Ascending aorta (tissue), 2 donors: ENCODE measurements around the gene QSOX1. TPM values are rescaled to one million over a fixed set of nuclear protein-coding genes. Genes with fewer than 3 reads are reported as not detected.

Experiments used
- DNase-seq, 2 donors: peaks; one replicate each; pipeline ENCODE4 v3.0.0-alpha.2; 2019; ENCODE audit warnings: low spot score in 2 of 2
- H3K27ac ChIP-seq, 2 donors: fragments of 200-600 bp; sonication (generic); one replicate each; pipeline ENCODE4 v1.5.1; 2016 to 2017; ENCODE audit warnings: mild to moderate bottlenecking in 1 of 2
- H3K27me3 ChIP-seq: fragments of 200-600 bp; sonication (generic); one replicate; pipeline ENCODE4 v1.5.1; 2017
- H3K36me3 ChIP-seq, 2 donors: fragments of 200-600 bp; sonication (generic); one replicate each; pipeline ENCODE4 v1.5.1; 2016
- H3K4me1 ChIP-seq, 2 donors: fragments of 200-600 bp; sonication (generic); one replicate each; pipeline ENCODE4 v1.5.1; 2016 to 2017; ENCODE audit warnings: mild to moderate bottlenecking in 1 of 2
- H3K4me3 ChIP-seq, 2 donors: fragments of 200-600 bp; sonication (generic); one replicate each; pipeline ENCODE4 v1.5.1; 2016 to 2017; ENCODE audit warnings: mild to moderate bottlenecking in 1 of 2
- H3K9me3 ChIP-seq, 2 donors: fragments of 200-600 bp; sonication (generic); one replicate each; pipeline ENCODE4 v1.5.1; 2016
- CTCF ChIP-seq, 3 experiments: fragments of 200-600 bp in 2 of 3; fragments of 450-650 bp in 1 of 3; sonication (generic) in 2 of 3; IDR thresholded peaks; one replicate each; pipeline ENCODE4 v1.5.1; 2016 to 2019; ENCODE audit warnings: antibody characterized with exemption in 3 of 3, mild to moderate bottlenecking in 1 of 3, moderate library complexity in 1 of 3
- intact Hi-C: fragments of 100-400 bp; cut with DNase I; formaldehyde crosslinking; loops from one replicate; pipeline ENCODE4 v1.15.1; 2023
- total RNA-seq: library from RNA; depleted of rRNA; stranded (reverse); fragments of >200 nt; gene quantifications from one replicate; pipeline ENCODE4 v1.1.0, GENCODE V29; 2016

Gene QSOX1
- total RNA-seq, 1 donor from 2014 or later: 200 TPM

GRCh38 chr1:180249725-180250498 lies 95.2 kb downstream of the QSOX1 start:
- no peak for DNase-seq
- H3K27me3 ChIP-seq: peaks cover 3% of the 10 kb centered on the region
- no peak overlapping the region for H3K27ac ChIP-seq
- H3K9me3 ChIP-seq: no peaks in the 10 kb centered on the region
- no peaks in the 10 kb centered on the region for H3K4me1 ChIP-seq
- no peak overlapping the region for H3K4me3 ChIP-seq
- H3K36me3 ChIP-seq: no peaks in the 10 kb centered on the region
- no peak for TF ChIP-seq CTCF (IDR thresholded peaks at IDR 0.05)
- intact Hi-C loops: no loop called here

GRCh38 chr1:180250499-180250770 lies 95.8 kb downstream of the QSOX1 start:
- Histone ChIP-seq H3K4me3 (no peak overlapping the region), H3K27ac (no peak overlapping the region), H3K36me3 (no peaks in the 10 kb centered on the region), H3K4me1 (no peaks in the 10 kb centered on the region), H3K9me3 (no peaks in the 10 kb centered on the region), H3K27me3 (peaks cover 8% of the 10 kb centered on the region)
- intact Hi-C loops: no loop called here
- DNase-seq: no peak
- no peak for TF ChIP-seq CTCF (IDR thresholded peaks at IDR 0.05)

- no peak for TF ChIP-seq CTCF (IDR thresholded peaks at IDR 0.05)
- no peak for DNase-seq
- Histone ChIP-seq H3K27ac (no peak overlapping the region), H3K4me1 (no peaks in the 10 kb centered on the region), H3K27me3 (peaks cover 10% of the 10 kb centered on the region), H3K36me3 (no peaks in the 10 kb centered on the region), H3K4me3 (no peak overlapping the region), H3K9me3 (no peaks in the 10 kb centered on the region)
- intact Hi-C loops: no loop called here
These were observed 96.3 kb downstream of the QSOX1 start for GRCh38 chr1:180250883-180251509.

- no peak overlapping the region for H3K27ac ChIP-seq
- no peaks in the 10 kb centered on the region for H3K36me3 ChIP-seq
- H3K27me3 ChIP-seq: peaks cover 10% of the 10 kb centered on the region
- intact Hi-C loops: loop anchor here (2.0 kb wide), 1 partner anchor 229 kb away; no protein-coding TSS in a partner anchor
- no peak for TF ChIP-seq CTCF (IDR thresholded peaks at IDR 0.05)
- H3K4me1 ChIP-seq: no peaks in the 10 kb centered on the region
- H3K4me3 ChIP-seq: no peak overlapping the region
- H3K9me3 ChIP-seq: no peaks in the 10 kb centered on the region
- no peak for DNase-seq
These were observed 97.0 kb downstream of the QSOX1 start for GRCh38 chr1:180251526-180252305.

- DNase-seq: peak; percentile 37 to 78
- intact Hi-C loops: loop anchor here (2.0 kb wide), 1 partner anchor 228 kb away; no protein-coding TSS in a partner anchor
- no peak overlapping the region for H3K4me3 ChIP-seq
- no peaks in the 10 kb centered on the region for H3K4me1 ChIP-seq
- peaks cover 10% of the 10 kb centered on the region for H3K27me3 ChIP-seq
- H3K36me3 ChIP-seq: no peaks in the 10 kb centered on the region
- TF ChIP-seq CTCF (IDR thresholded peaks at IDR 0.05): peak; percentile 51 to 80 (median 69)
- no peaks in the 10 kb centered on the region for H3K9me3 ChIP-seq
- H3K27ac ChIP-seq: no peak overlapping the region
These were observed 98.2 kb downstream of the QSOX1 start for GRCh38 chr1:180252638-180253536.
